Right lung (tissue), 10 donors: ENCODE measurements around the gene SPINK8. TPM values are rescaled to one million over a fixed set of nuclear protein-coding genes. Genes with fewer than 3 reads are reported as not detected.
"Not testable (repeated sequence)": the region's sequence is repeated elsewhere in the genome, so short reads cannot be mapped to it uniquely, and the experiment has no call there.

Experiments
- DNase-seq, 2 donors: peaks; one replicate each; pipeline ENCODE4 v3.0.0-alpha.2; 2013
- long read RNA-seq, 8 donors: transcript quantifications; one replicate each; lab custom pipeline, GENCODE V29; 2026
- polyA plus RNA-seq, 5 donors: library from polyadenylated mRNA; unstranded; fragments of 120-200 nt; gene quantifications; one replicate each; pipeline versions ENCODE4 v1.2.1 to v1.2.3, GENCODE V29; 2013; ENCODE audit warnings: inconsistent platforms in 1 of 5, low replicate concordance in 1 of 5; ENCODE audit not compliant: insufficient read length in 5 of 5, insufficient read depth in 1 of 5

The SPINK8 gene
- polyA plus RNA-seq = not detected
- long read RNA-seq, donor 1 = 0 reads
- long read RNA-seq, donor 2 = 0 reads
- long read RNA-seq, donor 3 = 0 reads
- long read RNA-seq, donor 4 = 0 reads
- long read RNA-seq, donor 5 = 0 reads
- long read RNA-seq, donor 6 = 0 reads
- long read RNA-seq, donor 7 = 0 reads
- long read RNA-seq, donor 8 = 0 reads

- DNase-seq = not testable (repeated sequence)
Measured at GRCh38 chr3:48333346-48334245, at the start of gene SPINK8. SPINK8 (minus strand) TSS chr3:48333661; CDS start chr3:48328341, 5,320 bp downstream.

GRCh38 chr3:48372862-48373435, 39.5 kb upstream of the SPINK8 start:
- no peak for DNase-seq

DNA sequence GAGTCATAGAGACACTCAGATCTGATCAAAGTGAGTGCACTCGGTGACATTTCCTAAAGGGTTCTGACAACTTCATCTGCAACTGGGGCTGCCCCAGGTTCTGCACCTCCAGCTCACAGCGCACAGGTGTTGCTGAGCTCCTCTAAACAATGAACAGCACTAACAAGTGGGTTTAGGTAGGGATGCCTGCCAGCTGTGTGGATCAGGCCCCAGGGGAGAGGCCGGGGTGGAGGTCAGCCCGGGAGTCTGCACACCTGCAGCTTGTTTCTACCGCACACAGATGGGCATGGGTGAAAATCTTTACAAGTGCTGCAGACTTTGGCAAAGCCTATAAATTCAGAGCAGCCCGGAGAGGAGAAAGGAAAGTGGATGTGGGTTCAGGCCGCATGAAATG, 38.9 kb upstream of the SPINK8 start:
- no peak for DNase-seq

DNA sequence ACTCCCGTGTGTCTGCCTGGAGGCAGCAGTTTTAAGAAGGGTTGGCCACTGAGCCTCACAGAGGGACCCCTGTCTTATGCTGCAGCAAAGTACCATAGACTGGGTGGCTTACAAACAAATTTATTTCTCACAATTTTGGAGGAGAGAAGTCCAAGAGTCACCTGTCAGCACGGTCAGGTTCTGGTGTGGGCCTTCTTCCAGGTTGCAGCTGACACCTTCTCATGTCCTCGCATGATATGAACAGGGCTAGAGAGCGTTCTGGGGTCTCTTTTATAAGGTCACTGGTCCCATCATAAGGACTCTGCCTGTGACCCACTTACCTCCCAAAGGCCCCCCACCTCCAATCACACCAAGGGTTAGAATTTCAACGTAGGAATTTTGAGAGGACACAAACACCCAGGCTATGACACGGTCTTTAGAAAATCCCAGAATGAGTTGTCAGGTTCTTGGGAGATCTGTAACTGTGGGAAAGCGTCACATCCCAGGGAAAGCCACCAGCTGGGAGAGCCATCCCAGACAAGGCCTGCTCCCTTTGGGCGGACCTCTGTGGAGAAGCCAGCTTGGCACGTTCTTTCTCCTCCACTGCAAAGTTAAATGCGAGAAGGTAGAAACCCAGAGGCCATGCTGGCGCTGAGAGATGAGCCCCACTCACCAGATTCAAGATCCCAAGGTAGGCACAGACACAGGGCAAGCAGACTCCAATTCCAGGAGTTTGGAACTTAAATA, 38.4 kb upstream of the SPINK8 start, which contains the start of gene FBXW12:
TSS of gene FBXW12 (plus strand) at position 569 of the 726 bp plus-strand sequence. CDS start 549 bp downstream, outside the sequence.
- DNase-seq = no peak

DNA sequence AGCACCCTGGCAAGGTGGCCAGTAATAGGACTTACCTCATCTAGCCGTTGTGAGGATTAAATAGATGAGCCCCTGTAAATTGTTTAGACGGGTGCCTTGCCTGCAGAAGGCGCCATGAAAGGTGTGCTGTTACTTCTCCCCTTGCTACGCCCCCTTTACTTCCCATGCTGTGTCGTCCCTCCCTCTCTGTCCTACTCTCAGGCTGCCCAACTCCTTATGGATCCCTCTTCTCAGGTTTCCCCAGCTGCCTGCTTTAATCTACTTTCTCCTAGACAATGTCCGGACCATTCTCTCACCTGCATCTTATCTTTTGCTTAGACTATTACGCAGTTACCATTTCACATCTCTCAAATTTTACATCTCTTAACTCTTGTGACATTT, 36.9 kb upstream of the SPINK8 start:
- DNase-seq = no peak

DNA sequence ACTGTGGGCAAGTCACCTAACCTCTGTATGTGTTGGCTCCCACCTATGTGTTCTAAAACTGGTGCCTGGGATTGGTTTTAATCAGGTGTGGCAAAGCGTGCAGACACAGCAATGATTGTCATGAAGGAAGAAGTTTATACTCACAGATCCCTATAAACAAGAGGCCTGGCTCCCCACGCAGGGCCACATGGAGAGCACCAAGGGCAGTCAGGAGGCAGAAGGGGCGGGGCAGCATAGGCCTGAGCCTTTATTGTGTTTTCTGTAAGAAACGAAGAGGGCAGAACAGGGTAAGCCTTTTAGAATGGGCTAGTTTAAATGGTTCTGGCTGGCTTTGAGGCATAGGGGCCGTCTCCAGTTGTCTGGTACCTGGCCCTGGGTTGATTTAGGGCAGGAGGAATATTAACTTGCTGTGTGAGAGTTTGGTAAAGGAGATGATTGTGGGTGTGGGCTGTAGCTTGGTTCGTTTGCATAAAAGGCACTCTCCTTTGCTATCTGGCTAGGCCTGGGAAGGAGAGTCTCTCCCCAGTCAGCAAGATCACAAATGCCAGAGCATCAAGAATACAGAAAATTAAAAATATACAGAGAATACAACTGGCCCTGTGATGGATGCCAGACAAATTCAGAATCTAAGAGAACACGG, 36.4 kb upstream of the SPINK8 start:
- no peak for DNase-seq

DNA sequence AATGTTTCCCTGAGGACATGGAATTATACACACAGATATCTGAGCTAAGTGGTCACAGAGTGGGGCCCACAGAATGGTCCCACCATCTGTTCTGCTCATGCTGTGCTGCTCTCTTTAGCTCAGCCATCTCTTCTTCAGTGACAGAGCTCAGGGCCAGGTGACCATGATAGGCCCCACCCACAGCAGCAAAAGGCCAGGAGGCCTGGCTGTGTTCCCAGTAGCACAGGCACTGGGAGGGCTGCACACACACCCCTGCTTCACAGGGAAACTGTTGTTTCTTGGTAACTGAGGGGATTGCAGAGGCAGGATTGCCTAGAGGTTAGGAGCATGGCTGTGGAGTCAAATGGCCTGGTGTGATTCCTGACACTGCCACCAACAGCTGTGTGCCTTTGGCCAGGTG, 33.7 kb upstream of the SPINK8 start:
- DNase-seq = peak; percentile 6 to 15

- no peak for DNase-seq
Measured at GRCh38 chr3:48364840-48365239, 31.4 kb upstream of the SPINK8 start.

GRCh38 chr3:48361928-48362327, 28.5 kb upstream of the SPINK8 start:
- DNase-seq = no peak

DNA sequence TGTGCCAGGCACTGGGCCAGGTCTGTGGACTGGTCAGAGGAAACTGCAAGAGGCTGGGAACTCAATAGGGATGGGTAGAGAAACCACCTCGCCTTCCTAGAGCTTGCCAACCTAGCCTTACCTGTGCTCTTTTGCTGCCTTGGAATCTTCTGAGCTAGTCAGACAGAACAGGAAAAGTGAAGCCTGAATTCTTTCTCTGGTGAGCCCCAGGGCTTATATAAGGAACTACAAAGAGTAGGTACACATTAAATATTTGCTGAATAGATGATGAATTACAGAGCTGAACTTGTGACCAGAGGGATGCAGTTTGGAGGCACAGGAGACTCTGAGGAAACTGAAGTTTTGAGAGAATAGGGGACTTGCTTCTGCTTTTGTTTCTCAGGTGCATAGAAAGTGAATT, 23.0 kb upstream of the SPINK8 start:
- peak in 1 of 2 donors; percentile 2 for DNase-seq

GRCh38 chr3:48353987-48354386, 20.5 kb upstream of the SPINK8 start:
- DNase-seq = no peak

- no peak for DNase-seq
Measured at GRCh38 chr3:48352546-48352945, 19.1 kb upstream of the SPINK8 start.

DNA sequence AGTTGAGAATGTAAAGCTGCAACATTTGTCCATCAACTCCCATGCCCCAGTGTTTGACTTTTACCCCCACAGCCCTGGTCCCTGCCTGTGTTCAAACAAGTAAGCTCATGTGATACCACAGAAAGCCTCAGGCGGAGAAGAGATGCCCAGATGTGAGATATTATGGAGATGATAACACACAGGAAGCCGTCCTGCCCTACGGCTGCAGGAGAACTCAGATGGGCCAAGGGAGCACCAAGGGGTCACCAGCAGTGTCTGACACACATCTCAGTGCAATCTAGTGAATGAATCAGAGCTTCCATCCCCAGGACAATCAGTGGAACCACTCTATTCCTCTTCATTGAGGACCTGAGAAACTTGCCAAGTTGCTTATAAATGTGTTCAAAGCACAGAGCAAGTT, 14.0 kb upstream of the SPINK8 start:
- DNase-seq = no peak

- no peak for DNase-seq
Measured at GRCh38 chr3:48345946-48346572, 12.6 kb upstream of the SPINK8 start.

DNA sequence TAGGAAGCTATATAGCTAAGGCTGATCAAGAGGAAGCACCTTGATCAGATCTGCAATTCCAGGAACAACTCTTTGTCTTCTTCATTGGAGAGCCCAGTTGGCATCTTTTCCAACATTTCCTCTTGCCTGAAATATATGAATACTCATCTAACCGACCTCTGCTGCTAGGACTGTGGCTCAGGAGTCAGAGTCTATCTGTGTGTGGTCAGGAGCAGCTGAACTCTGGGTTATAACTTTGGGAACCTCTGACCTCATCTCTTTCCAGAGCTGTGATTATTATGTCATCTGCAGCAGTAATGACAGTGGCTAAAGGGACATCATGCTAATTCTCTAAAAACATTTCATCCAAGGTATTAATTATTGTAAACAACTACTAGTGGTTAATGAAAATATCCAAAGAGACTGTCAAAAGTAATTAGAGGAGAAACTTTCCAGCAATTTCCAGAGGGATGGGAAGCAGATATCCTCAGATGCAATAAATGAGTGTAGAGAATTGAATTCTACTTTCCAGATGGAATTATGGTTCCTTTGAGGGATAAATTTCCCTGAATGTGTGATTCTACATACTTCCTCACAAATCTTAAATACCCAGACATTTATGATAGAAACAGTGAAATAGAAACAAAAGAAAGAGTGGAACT, 11.5 kb upstream of the SPINK8 start:
- no peak for DNase-seq

GRCh38 chr3:48343432-48343831, 10.0 kb upstream of the SPINK8 start:
- DNase-seq = no peak

GRCh38 chr3:48338635-48339034, 5.2 kb upstream of the SPINK8 start:
- DNase-seq = no peak

DNA sequence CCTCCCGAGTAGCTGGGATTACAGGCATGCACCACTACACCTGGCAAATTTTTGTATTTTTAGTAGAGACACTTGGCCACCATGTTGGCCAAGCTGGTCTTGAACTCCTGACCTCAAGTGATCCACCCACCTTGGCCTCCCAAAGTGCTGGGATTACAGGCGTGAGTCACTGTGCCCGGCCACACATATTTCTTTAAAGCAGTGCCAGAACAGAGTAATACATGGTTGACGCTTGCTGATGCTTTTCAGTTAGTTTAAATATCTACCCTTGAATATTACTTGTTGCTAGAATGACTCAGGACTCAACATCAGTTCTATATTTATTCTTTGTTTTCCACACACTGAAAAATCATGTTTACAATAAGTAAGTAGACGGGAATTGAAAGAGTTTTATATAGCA, 4.1 kb upstream of the SPINK8 start:
- DNase-seq = not testable (repeated sequence)

DNA sequence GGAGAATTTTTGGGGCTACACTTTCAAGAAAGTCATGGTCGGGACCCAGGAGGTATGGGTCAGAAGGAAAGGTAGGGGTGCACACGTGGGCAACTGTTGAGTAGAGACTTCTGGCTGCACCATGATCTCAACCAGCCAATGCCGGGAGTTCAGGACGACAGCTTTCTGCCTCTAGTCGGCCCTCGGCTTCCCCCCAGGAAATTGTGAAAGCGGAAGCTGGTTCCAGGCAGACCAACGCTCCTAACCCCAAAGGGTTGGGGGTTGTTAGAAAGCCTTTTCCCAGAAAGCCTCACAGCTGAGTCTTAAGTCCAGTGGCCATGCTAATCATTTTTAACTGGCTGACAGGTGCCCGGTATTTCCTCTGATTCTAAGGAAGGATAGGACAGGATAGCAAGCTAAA, 1.8 kb upstream of the SPINK8 start:
- not testable (repeated sequence) for DNase-seq

DNA sequence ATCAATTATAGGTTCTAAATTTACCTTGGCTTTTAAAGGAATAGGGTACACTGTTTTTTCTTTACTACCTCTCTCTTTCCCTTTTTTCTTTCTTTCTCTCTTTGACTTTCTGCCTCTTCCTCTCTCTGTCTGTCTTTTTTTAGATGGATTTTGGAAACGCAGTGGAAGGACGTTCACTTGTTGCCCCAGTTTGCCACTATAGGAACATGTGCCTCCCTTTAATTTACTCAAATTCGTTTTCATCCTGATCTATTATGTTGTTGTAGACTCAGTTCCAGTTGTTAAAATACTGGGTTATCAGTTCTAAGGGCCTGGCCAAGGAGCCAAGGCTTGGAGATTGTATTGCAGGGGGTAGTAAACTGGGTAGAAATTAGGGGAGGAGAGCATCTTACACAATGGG, 1.1 kb upstream of the SPINK8 start:
- DNase-seq = no peak
